Activated T-cell treated with anti-CD3 and anti-CD28 coated beads for 48 hours (primary cell): Measurements from ENCODE around the gene METRNL.

Experiments used
- DNase-seq: peaks from one replicate; pipeline ENCODE4 v3.0.0-alpha.2; 2020; ENCODE audit warnings: low read depth

The METRNL gene

GRCh38 chr17:83080858-83081683, 1.7 kb downstream of the METRNL start:
- DNase-seq: no peak

- DNase-seq: no peak
Measured at GRCh38 chr17:83081684-83082201, 2.3 kb downstream of the METRNL start.

GRCh38 chr17:83082424-83082823, 3.0 kb downstream of the METRNL start:
- DNase-seq: no peak

- DNase-seq: no peak
Measured at GRCh38 chr17:83082909-83083367, 3.5 kb downstream of the METRNL start.

DNA sequence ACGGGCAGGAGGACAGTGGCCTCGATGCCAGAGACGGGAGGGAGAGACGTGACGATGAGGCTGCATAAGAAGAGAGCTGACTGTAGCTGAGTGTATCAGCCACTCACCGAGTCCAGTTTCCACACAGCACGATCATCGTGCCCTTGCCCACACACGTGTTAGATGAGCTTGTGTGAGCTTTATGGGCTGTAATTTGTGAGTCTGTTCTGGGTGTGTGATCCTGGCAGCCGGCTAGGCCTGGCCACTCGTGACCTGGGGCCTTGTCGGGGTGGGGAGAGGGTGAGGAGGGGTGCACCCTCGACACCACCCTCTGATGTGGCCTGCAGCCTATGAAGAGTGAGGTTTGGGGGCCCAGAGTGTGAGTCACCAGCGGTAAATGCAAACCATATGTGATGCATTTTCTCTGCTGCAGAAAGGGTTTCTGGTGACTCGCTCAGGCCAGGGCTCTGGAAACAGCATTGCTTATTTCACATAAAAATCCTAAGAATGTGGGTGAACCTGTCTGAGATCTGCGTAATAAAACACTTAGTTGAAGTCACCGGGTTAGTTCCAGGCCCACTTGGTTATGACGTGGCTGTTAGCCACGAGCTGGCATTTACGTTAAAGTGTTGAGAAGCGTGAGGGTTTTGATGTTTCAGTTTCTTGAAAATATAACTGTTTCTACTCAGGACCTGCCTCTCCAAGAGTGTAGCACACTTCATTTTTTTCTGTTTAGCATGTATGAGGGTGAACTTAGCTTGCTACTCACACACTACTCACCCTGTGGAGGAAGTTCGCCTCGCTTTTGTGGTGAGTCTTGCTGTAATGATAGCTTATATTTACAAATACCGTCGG, 4.2 kb downstream of the METRNL start:
- DNase-seq: peak; percentile 57

DNA sequence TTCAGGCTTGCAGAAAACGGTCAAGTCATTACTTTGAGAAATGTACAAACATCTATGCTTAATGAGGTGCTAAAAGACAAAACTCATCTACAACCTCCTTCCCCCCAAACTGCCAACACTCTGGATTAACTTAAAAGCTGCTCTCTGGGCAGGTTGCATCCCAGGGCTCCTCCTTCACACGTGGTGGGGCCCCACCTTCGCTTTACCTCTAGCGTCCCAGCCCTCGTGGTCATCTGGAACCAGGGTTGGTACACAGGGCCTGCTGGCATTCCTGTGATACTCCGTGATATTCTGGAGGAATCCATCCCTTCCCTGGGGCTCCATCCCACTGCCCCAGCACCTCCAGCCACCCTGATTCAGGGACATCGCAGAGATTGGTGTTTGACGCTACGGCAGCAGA, 4.8 kb downstream of the METRNL start:
- DNase-seq: no peak

DNA sequence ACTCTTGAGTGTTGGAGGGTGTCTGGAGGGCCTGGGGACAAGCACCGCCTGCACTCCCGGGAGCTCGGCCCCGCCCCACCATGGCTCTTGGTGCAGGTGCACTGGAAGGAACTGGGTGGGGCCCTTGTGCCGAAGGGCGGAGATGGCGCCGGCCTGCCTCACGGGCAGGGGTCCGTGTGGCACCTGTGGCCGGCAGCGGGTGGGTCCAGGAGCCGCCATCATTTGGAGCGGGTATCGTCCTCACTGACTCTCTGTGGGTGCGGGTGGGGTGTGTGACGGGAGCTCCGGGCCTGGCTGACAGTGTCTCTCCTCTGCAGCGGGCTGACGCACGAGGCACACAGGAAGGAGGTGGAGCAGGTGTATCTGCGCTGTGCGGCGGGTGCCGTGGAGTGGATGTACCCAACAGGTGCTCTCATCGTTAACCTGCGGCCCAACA, 5.2 kb downstream of the METRNL start:
- no peak for DNase-seq

DNA sequence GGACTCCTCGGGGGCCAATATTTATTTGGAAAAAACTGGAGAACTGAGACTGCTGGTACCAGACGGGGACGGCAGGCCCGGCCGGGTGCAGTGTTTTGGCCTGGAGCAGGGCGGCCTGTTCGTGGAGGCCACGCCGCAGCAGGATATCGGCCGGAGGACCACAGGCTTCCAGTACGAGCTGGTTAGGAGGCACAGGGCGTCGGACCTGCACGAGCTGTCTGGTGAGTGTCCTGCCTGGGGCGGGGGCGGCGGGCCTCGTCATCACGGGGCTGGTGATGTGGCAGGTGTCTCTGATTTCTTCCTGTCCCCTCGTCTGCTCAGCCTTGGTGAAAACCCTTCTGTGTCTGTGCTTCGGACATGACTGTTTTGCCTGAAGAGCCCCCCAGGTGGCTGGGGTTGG, 5.7 kb downstream of the METRNL start:
- DNase-seq: no peak

DNA sequence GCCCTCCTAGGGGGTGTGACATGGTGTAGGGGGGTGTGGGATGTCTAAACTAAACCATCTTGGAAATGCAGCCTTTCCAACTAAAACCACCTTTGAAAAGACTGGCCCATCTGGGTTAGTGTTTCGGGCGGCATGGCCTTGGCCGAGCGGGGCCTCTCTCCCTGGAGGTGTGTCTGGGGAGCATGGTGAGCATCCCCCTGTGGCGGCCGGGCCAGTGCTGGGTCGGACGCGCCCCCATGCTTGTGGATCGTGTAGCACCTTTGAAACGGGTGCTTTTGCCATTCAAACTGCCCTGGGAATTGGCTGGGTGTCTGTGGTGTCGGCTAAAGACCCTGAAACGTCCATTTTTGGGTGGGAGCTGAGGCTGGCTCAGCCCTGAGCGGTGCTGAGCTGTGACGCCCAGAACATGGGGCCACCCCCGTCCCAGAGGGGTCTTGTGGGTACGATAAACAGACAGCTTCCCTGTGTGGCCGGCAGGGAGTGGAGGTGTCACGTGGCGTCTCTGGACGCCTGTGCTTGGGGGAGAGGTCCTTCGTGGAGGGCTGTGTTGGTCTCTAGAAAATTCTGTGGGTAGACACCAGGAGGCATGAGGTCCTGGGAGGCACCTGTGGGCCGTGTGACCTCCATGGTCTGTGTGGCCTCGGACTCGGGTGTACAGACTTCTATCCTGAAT, 6.3 kb downstream of the METRNL start:
- DNase-seq: no peak

- DNase-seq: no peak
Measured at GRCh38 chr17:83086199-83086880, 6.9 kb downstream of the METRNL start.

DNA sequence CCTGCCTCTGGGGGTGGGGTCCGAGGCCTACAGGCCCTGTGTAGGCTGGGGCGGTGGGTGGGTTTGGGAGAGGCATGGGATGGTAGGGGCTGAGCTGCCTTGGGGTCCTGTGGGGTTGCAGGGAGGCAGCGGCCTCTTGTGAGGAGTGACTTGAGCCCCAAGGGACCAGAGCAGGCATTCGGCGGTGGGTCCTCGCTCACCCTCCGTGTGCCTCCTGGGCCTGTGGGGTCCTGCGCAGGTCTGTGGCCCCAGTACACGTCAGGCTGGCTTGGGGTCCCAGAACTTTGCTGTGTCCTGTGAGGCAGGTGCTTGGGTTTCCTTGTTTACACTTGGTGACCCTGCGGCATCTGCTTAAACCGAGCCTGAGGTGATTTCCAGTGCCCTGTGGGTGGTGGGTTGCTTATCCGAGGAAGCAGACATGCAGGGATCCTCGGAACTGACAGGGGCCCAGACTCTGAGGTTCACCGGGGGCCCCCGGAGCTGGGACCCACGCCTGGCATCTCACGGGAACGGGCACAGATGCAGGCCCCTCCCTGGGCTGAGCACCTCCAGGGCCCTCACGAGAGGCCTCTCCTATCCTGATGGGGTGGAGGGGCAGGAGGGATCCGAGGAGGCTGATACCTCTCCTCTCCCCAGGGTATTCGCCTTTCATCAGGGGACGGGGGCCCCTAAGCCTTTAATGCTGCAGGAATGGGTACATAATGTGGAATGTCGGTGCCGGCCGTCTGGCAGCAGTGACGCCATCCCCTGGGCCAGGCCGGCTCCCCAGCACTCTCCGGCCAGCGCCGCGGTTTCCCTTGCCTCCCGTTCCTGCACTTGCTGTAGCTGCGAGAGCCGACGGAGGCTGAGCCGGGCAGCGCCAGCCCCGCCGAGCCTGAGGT, 7.7 kb downstream of the METRNL start:
- no peak for DNase-seq

DNA sequence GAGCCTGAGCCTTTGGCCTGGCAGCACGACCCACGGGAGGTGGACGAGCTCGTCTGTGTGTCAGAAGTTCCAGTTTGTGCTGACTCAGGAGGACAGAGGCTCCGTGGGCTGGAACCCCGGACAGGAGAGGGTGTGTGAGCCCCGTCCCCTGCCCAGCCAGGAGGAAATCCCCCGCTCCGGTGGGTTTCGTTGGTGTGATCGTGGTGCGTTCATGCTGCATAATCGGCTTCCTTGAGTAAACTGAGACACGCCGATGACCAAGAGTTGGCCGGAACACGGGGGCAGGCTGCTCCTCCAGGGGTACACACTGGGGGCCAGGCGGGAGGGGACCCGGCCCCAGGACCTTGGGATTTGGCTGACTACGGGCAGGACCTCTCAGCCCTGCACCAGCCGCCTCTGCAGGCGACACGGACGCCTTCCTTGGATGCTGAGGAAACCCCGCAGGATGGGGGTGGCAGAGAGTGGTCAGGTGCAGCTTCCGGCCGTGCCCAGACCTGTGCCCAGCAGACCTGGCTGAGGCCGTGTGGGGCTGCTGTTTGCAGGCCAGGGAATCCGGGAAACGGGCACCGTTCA, 8.5 kb downstream of the METRNL start:
- no peak for DNase-seq

DNA sequence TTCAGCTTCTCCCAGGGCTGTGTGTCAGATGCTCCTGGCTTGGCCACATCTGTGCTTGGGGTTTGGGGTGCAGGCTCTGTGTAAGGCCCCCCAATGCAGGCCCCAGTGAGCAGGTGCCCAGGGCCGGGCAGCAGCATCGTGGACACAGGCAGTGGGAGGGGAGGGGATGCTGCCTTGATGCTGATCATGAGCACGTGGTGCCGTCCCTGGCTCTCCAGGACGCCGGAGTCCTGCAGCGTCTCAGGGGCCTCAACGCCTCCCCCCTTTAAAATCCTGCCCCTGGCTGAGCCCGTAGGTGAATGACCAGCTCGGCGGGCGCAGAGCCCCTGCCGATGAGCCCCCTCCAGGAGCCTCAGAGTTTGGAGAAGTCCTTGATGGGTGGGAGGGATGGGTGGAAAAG, 9.0 kb downstream of the METRNL start:
- DNase-seq: no peak

- no peak for DNase-seq
Measured at GRCh38 chr17:83088909-83089308, 9.5 kb downstream of the METRNL start.

GRCh38 chr17:83089328-83090132, 10.1 kb downstream of the METRNL start:
- DNase-seq: no peak

DNA sequence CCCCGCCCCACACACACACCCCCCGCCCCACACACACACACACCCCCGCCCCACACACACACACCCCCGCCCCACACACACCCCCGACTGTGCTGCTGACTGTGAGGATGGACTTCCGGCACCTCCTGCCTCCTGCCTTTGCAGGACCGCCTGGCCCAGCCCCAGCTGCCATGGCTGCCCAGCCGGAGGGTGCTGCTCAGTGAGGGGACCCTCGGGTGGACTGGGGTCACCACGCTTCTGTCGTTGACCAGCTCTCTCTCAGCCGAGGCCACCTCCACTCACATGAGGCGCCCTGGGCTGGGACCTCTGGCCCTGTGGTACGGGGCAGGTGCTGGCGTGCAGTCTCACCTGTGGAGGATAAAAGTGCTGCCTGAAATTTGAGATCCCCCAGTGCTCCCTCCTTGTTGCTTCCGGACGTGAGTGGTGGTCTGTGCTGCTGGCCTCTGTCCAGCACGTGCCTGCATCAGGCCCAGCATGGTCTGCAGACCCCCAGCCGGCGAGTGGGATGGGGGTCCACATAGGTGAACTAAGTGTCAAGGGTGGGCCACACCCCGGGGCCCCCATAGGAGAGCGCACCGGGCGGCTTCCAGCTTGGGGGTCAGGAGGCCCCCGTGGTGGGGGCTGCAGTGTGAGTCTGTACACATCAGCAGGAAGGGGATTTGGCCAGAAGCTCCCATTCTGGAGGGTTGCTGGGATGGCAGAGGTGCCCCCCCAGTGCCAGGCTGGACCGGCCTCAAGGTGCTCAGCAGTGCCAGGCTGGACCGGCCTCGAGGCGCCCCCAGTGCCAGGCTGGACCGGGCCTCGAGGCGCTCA, 11.2 kb downstream of the METRNL start:
- no peak for DNase-seq

GRCh38 chr17:83091257-83092141, 12.1 kb downstream of the METRNL start:
- DNase-seq: no peak

DNA sequence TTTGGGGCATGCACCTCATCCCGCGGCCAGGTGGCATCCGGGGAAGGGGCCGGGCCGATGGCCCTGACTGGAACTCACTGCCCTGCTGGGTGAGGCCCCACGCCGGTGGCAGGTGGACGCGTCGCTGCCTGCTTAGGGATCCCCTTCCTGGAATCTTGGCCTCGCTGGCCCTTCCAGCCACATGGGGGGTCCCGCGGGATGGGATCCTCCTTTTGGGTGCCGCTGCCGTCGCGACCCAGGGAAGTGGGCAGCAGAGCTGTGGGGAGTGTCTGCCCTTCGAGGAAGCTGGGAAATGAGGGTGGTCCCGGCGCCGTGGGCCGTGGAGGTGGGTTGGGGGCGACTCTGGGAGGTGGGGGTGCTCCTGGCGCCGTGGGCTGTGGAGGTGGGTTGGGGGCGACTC, 12.8 kb downstream of the METRNL start:
- DNase-seq: no peak
